ENCODE results near the gene TLE5.

DNA sequence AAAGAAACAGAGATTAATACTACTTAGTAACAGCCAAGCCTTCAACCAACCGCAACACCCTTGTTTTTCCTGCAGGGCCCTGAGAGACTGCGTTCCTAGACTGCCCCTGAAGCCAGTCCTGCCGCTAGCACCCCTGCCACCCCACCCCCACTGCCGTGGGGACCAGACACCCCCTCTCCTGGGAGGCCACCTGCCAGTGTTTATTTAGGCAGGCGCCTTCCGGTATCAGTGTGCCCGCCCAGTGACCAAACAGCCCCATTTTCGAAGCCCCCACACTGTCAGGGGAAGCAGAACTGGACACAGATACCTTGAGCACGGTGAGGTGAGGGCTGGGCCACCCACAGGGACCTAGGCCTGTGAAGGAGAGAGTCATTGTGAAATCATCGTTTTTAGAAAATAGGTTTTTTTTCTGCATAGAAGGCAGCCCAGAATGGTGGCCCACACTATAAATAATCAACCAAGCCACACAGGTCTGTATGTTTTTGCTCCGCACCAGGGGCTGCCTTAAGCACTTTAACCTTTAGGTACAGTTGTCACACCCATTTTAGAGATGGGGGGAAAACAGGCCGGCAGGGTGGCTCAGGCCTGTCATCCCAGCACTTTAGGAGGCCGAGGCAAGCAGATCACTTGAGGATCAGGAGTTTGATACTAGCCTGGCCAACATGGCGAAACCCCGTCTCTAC is 3.5 kb upstream of the TLE5 start:
- TF ChIP-seq, protein P1, sequence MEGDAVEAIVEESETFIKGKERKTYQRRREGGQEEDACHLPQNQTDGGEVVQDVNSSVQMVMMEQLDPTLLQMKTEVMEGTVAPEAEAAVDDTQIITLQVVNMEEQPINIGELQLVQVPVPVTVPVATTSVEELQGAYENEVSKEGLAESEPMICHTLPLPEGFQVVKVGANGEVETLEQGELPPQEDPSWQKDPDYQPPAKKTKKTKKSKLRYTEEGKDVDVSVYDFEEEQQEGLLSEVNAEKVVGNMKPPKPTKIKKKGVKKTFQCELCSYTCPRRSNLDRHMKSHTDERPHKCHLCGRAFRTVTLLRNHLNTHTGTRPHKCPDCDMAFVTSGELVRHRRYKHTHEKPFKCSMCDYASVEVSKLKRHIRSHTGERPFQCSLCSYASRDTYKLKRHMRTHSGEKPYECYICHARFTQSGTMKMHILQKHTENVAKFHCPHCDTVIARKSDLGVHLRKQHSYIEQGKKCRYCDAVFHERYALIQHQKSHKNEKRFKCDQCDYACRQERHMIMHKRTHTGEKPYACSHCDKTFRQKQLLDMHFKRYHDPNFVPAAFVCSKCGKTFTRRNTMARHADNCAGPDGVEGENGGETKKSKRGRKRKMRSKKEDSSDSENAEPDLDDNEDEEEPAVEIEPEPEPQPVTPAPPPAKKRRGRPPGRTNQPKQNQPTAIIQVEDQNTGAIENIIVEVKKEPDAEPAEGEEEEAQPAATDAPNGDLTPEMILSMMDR (conservative IDR thresholded peaks at IDR 0.05; ENCODE audit: low read depth in 2 of 2): no peak
- TF ChIP-seq, protein P2, sequence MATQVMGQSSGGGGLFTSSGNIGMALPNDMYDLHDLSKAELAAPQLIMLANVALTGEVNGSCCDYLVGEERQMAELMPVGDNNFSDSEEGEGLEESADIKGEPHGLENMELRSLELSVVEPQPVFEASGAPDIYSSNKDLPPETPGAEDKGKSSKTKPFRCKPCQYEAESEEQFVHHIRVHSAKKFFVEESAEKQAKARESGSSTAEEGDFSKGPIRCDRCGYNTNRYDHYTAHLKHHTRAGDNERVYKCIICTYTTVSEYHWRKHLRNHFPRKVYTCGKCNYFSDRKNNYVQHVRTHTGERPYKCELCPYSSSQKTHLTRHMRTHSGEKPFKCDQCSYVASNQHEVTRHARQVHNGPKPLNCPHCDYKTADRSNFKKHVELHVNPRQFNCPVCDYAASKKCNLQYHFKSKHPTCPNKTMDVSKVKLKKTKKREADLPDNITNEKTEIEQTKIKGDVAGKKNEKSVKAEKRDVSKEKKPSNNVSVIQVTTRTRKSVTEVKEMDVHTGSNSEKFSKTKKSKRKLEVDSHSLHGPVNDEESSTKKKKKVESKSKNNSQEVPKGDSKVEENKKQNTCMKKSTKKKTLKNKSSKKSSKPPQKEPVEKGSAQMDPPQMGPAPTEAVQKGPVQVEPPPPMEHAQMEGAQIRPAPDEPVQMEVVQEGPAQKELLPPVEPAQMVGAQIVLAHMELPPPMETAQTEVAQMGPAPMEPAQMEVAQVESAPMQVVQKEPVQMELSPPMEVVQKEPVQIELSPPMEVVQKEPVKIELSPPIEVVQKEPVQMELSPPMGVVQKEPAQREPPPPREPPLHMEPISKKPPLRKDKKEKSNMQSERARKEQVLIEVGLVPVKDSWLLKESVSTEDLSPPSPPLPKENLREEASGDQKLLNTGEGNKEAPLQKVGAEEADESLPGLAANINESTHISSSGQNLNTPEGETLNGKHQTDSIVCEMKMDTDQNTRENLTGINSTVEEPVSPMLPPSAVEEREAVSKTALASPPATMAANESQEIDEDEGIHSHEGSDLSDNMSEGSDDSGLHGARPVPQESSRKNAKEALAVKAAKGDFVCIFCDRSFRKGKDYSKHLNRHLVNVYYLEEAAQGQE (IDR thresholded peaks at IDR 0.05; ENCODE audit: unreplicated experiment): no peak

Measured in GM23338 (cell line).